OCI-LY1 (cell line): ENCODE data around the gene CPSF3.

Source experiments
- CTCF ChIP-seq: fragments of 200-600 bp; sonication (generic), shearing (Covaris generic); IDR thresholded peaks from 2 replicates; pipeline ENCODE4 v1.5.1; 2017; ENCODE audit warnings: mild to moderate bottlenecking, antibody characterized with exemption, low read length, moderate library complexity, mixed read lengths
- EZH2 ChIP-seq: fragments of 200-600 bp; sonication (generic), shearing (Covaris generic); IDR thresholded peaks from 2 replicates; pipeline ENCODE4 v1.8.0; 2017; ENCODE audit warnings: borderline replicate concordance, mixed run types, mild to moderate bottlenecking, antibody characterized with exemption, low read length, moderate library complexity, mixed read lengths

DNA sequence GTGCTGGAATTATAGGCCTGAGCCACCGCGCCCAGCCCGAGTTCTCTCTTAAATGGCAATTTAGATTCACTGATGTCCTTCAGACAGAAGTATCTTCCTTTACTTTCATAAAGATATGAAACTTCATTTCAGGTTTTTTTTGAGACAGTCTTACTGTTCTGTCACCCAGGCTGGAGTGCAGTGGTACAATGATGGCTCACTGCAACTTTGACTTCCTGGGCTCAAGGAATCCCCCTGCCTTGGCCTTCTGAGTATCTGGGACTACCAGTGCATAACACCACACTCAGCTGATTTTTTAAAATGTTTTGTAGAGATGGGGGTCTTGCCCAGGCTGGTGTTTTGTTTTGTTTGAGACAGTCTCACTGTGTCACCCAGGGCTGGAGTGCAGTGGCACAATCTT is 13.3 kb upstream of the CPSF3 start:
- TF ChIP-seq CTCF (no peak), EZH2 (no peak)
